Ovary (tissue), 3 donors: ENCODE data around the gene ZHX3.

ENCODE experiments used
- EP300 ChIP-seq: sonication (generic); formaldehyde crosslinking; IDR thresholded peaks from one replicate; pipeline ENCODE4 v1.6.1; 2017; ENCODE audit warnings: antibody characterized with exemption
- TF ChIP-seq, protein P1 (sequence below), 3 donors: fragments of 450-650 bp in 2 of 3; fragments of 200-600 bp in 1 of 3; IDR thresholded peaks; one replicate each; pipeline versions ENCODE4 v1.5.1 to v1.8.0; 2016 to 2022; ENCODE audit warnings: antibody characterized with exemption in 3 of 3, mild to moderate bottlenecking in 1 of 3
- donor health status: DM: no; HTN: no; CAD: no.

DNA sequence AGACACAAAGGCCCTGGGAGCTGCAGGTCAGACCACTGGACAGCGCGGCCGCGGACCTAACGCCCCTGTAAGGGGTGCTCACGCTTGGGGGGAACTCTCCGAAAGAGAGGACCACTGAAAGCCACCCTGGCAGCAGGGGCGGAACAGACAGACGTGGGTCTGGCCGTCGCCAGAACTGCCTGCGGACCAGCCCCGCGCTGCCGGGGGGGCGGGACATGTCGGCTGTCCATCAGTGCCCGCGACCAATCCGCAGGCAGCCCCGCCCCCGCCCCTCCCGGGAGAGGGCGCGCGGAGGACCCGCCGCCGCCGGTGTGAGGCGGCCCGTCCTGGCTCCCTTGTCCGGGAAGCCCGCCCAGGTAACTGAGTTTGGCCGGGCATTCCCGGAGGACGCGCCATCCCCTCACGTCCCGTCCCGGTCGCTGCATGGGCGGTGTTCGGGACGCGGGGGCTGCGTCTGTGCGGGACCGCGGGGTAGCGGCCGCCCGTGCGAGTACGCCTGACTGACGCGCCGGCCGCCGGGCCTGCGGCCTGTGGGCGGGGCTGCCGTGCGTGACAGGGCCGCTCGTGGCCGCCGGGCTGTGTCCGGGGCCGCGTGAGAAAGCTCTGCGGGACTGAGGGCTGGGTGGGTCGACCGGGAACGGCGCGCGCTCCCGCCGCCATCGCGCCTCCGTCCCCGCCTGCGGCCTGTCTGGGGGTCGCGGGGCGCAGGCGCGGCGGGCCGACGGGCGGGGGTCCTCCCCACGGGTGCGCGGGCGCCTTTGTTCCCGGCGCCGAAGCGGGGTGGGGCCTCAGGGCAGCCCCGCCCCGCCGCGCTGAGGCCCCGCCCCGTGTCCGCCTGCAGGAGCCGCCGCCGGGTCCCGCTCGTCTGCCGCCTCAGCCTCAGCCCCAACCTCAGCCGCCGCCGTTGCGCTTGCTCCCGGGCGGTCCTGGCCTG, 180.6 kb downstream of the ZHX3 start, which contains the start of gene PLCG1:
- TF ChIP-seq, protein P1, sequence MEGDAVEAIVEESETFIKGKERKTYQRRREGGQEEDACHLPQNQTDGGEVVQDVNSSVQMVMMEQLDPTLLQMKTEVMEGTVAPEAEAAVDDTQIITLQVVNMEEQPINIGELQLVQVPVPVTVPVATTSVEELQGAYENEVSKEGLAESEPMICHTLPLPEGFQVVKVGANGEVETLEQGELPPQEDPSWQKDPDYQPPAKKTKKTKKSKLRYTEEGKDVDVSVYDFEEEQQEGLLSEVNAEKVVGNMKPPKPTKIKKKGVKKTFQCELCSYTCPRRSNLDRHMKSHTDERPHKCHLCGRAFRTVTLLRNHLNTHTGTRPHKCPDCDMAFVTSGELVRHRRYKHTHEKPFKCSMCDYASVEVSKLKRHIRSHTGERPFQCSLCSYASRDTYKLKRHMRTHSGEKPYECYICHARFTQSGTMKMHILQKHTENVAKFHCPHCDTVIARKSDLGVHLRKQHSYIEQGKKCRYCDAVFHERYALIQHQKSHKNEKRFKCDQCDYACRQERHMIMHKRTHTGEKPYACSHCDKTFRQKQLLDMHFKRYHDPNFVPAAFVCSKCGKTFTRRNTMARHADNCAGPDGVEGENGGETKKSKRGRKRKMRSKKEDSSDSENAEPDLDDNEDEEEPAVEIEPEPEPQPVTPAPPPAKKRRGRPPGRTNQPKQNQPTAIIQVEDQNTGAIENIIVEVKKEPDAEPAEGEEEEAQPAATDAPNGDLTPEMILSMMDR (IDR thresholded peaks at IDR 0.05), result peak in 1 of 3 donors; percentile 23
- no peak for TF ChIP-seq EP300
